BJ (cell line): Measurements from ENCODE around the gene CDK17. TPM values are rescaled to one million over a fixed set of nuclear protein-coding genes. Genes with fewer than 3 reads are reported as not detected.

Experiments
- CTCF ChIA-PET: fragments of 350-600 bp; formaldehyde crosslinking; extraction: SDS; loops from one replicate; lab custom pipeline; 2021; ENCODE audit warnings: antibody characterized with exemption, inconsistent platforms; lab: Yijun Ruan, JAX
- POLR2A ChIA-PET: fragments of 300-600 bp; sonication (Branson Sonifier 250); formaldehyde crosslinking; extraction: SDS; loops from one replicate; lab custom pipeline; 2021; ENCODE audit warnings: antibody characterized with exemption; lab: Charles Lee
- DNase-seq: peaks from one replicate; pipeline ENCODE4 v3.0.0-alpha.2; 2011; ENCODE audit warnings: low read depth
- H3K27me3 ChIP-seq: 2 replicates; pipeline ENCODE4 v1.6.0; 2011; ENCODE audit warnings: low read length; ENCODE audit not compliant: control insufficient read depth, insufficient read depth
- H3K36me3 ChIP-seq: 2 replicates; pipeline ENCODE4 v1.5.1; 2011; ENCODE audit warnings: low read length; ENCODE audit not compliant: control insufficient read depth, insufficient read depth
- H3K4me3 ChIP-seq: 2 replicates; pipeline ENCODE4 v1.5.1; 2011; ENCODE audit warnings: low read depth, mild to moderate bottlenecking, control low read depth, low read length
- CTCF ChIP-seq: IDR thresholded peaks from 2 replicates; pipeline ENCODE4 v1.5.1; 2011; ENCODE audit warnings: low read depth, mild to moderate bottlenecking, control low read depth, inconsistent platforms, low read length, moderate library complexity; ENCODE audit not compliant: insufficient read depth
- polyA plus RNA-seq: library from polyadenylated mRNA; depleted of rRNA; stranded (reverse); fragments of >200 nt; gene quantifications from 2 replicates; pipeline ENCODE4 v1.2.3, GENCODE V29; 2011

The CDK17 gene
- polyA plus RNA-seq, 1 experiment = 14.8 TPM

GRCh38 chr12:96266238-96266637 lies 134.0 kb downstream of the CDK17 start:
- ChIA-PET POLR2A (no interaction called here), CTCF (interaction anchor here (1.4 to 1.6 kb wide), 2 partner anchors 9 to 13 kb away, joined by 3 to 4 read pairs; no protein-coding TSS in a partner anchor)
- no peak for DNase-seq
- peaks cover 3% of the 10 kb centered on the region; the same call in 1 of the 2 replicates for H3K36me3 ChIP-seq
- no peak overlapping the region for H3K4me3 ChIP-seq
- no peak for TF ChIP-seq CTCF
- H3K27me3 ChIP-seq = no peaks in the 10 kb centered on the region

GRCh38 chr12:96265836-96266235 lies 134.4 kb downstream of the CDK17 start:
- no peak overlapping the region for H3K4me3 ChIP-seq
- no peak for TF ChIP-seq CTCF
- ChIA-PET POLR2A (no interaction called here), CTCF (interaction anchor here (1.4 kb wide), 1 partner anchor 9 kb away, joined by 4 read pairs; no protein-coding TSS in a partner anchor)
- H3K36me3 ChIP-seq = peaks cover 6% of the 10 kb centered on the region; the same call in 1 of the 2 replicates
- H3K27me3 ChIP-seq = no peaks in the 10 kb centered on the region
- DNase-seq = no peak

- ChIA-PET POLR2A (no interaction called here), CTCF (interaction anchor here (1.4 kb wide), 1 partner anchor 8 kb away, joined by 4 read pairs; no protein-coding TSS in a partner anchor)
- no peak for DNase-seq
- TF ChIP-seq CTCF = no peak
- peaks cover 7% of the 10 kb centered on the region; the same call in 1 of the 2 replicates for H3K36me3 ChIP-seq
- H3K4me3 ChIP-seq = no peak overlapping the region
- H3K27me3 ChIP-seq = no peaks in the 10 kb centered on the region
Measured at GRCh38 chr12:96265400-96265799, 134.8 kb downstream of the CDK17 start.

- TF ChIP-seq CTCF = no peak
- DNase-seq = no peak
- POLR2A ChIA-PET = no interaction called here
- no peaks in the 10 kb centered on the region for H3K27me3 ChIP-seq
- CTCF ChIA-PET = interaction anchor here (0.9 to 1.6 kb wide), 2 partner anchors 8 to 48 kb away, joined by 3 to 4 read pairs; no protein-coding TSS in a partner anchor
- H3K36me3 ChIP-seq = peaks cover 9% of the 10 kb centered on the region; the same call in 1 of the 2 replicates
- H3K4me3 ChIP-seq = no peak overlapping the region
Measured at GRCh38 chr12:96263449-96263902, 136.8 kb downstream of the CDK17 start.

- Histone ChIP-seq H3K4me3 (no peak overlapping the region), H3K36me3 (peaks cover 9% of the 10 kb centered on the region; the same call in 1 of the 2 replicates), H3K27me3 (no peaks in the 10 kb centered on the region)
- TF ChIP-seq CTCF = no peak
- CTCF ChIA-PET = interaction anchor here (0.9 kb wide), 1 partner anchor 21 kb away, joined by 3 read pairs; no protein-coding TSS in a partner anchor
- POLR2A ChIA-PET = no interaction called here
- DNase-seq = no peak
Measured at GRCh38 chr12:96261557-96261956, 138.7 kb downstream of the CDK17 start.
